ENCODE results near the gene ZNF710. TPM values are rescaled to one million over a fixed set of nuclear protein-coding genes. Genes with fewer than 3 reads are reported as not detected.

Gene ZNF710
- total RNA-seq, 2 experiments from 2014 or later, result 13.8 to 19.0 TPM

GRCh38 chr15:90033006-90033405, 31.9 kb downstream of the ZNF710 start:
- ChIA-PET CTCF (ENCODE audit: unreplicated experiment) (no interaction called here), POLR2A (interaction anchor here (0.6 to 1.3 kb wide), 2 partner anchors 17 to 20 kb away, joined by 3 to 4 read pairs; no protein-coding TSS in a partner anchor)

GRCh38 chr15:90033448-90033847, 32.3 kb downstream of the ZNF710 start:
- no peak overlapping the region for H3K4me3 ChIP-seq (ENCODE audit: low read depth, low read length, poor library complexity, severe bottlenecking)
- no peak overlapping the region for H2AFZ ChIP-seq (ENCODE audit: low read length)
- H3K9me2 ChIP-seq (ENCODE audit: insufficient read depth, low read length), result no peaks in the 10 kb centered on the region
- H3K4me1 ChIP-seq (ENCODE audit: insufficient read depth, low read length, poor library complexity, severe bottlenecking), result peaks cover 45% of the 10 kb centered on the region
- no TSS peak for BruUV-seq (replicated peaks)
- DNase-seq (ENCODE audit: low spot score), result no peak
- no peaks in the 10 kb centered on the region for H3K9me3 ChIP-seq (ENCODE audit: low read length)
- POLR2A ChIA-PET, result interaction anchor here (1.3 kb wide), 1 partner anchor 16 kb away, joined by 3 read pairs; no protein-coding TSS in a partner anchor
- no peak overlapping the region for H3K4me2 ChIP-seq (ENCODE audit: low read length)
- intact Hi-C loops (cut with micrococcal nuclease; ENCODE audit: unreplicated experiment), result no loop called here
- no peaks in the 10 kb centered on the region for H4K20me1 ChIP-seq (ENCODE audit: insufficient read depth, low read length)
- no peak for TF ChIP-seq CTCF (conservative IDR thresholded peaks at IDR 0.05; ENCODE audit: low read length)
- no peak for TF ChIP-seq EZH2phosphoT487 (IDR thresholded peaks at IDR 0.05; ENCODE audit: borderline replicate concordance, low read depth, low read length)
- CTCF ChIA-PET (ENCODE audit: unreplicated experiment), result no interaction called here
- H3K27ac ChIP-seq (ENCODE audit: low read depth, low read length, poor library complexity, severe bottlenecking), result no peak overlapping the region
- 0 out of 2 replicates have a peak, but pooled peaks cover under 1% of the 10 kb centered on the region for H3K36me3 ChIP-seq (ENCODE audit: insufficient read depth, low read length)
- H3K79me2 ChIP-seq (ENCODE audit: insufficient read depth, low read depth, low read length), result no peaks in the 10 kb centered on the region

More at GRCh38 chr15:90033006-90033405, 31.9 kb downstream of the ZNF710 start:
- no peaks in the 10 kb centered on the region for H3K9me3 ChIP-seq (ENCODE audit: low read length)
- DNase-seq (ENCODE audit: low spot score), result no peak
- H3K27ac ChIP-seq (ENCODE audit: low read depth, low read length, poor library complexity, severe bottlenecking), result no peak overlapping the region
- no peaks in the 10 kb centered on the region for H3K9me2 ChIP-seq (ENCODE audit: insufficient read depth, low read length)
- no peak overlapping the region for H3K4me2 ChIP-seq (ENCODE audit: low read length)
- no peaks in the 10 kb centered on the region for H3K79me2 ChIP-seq (ENCODE audit: insufficient read depth, low read depth, low read length)
- intact Hi-C loops (cut with micrococcal nuclease; ENCODE audit: unreplicated experiment), result no loop called here
- H4K20me1 ChIP-seq (ENCODE audit: insufficient read depth, low read length), result no peaks in the 10 kb centered on the region
- peaks cover 41% of the 10 kb centered on the region for H3K4me1 ChIP-seq (ENCODE audit: insufficient read depth, low read length, poor library complexity, severe bottlenecking)
- no TSS peak for BruUV-seq (replicated peaks)
- H3K36me3 ChIP-seq (ENCODE audit: insufficient read depth, low read length), result peaks cover 4% of the 10 kb centered on the region; the same call in 1 of the 2 replicates
- no peak overlapping the region for H3K4me3 ChIP-seq (ENCODE audit: low read depth, low read length, poor library complexity, severe bottlenecking)
- no peak overlapping the region for H2AFZ ChIP-seq (ENCODE audit: low read length)
- TF ChIP-seq CTCF (conservative IDR thresholded peaks at IDR 0.05; ENCODE audit: low read length), result no peak
- TF ChIP-seq EZH2phosphoT487 (IDR thresholded peaks at IDR 0.05; ENCODE audit: borderline replicate concordance, low read depth, low read length), result no peak

DNA sequence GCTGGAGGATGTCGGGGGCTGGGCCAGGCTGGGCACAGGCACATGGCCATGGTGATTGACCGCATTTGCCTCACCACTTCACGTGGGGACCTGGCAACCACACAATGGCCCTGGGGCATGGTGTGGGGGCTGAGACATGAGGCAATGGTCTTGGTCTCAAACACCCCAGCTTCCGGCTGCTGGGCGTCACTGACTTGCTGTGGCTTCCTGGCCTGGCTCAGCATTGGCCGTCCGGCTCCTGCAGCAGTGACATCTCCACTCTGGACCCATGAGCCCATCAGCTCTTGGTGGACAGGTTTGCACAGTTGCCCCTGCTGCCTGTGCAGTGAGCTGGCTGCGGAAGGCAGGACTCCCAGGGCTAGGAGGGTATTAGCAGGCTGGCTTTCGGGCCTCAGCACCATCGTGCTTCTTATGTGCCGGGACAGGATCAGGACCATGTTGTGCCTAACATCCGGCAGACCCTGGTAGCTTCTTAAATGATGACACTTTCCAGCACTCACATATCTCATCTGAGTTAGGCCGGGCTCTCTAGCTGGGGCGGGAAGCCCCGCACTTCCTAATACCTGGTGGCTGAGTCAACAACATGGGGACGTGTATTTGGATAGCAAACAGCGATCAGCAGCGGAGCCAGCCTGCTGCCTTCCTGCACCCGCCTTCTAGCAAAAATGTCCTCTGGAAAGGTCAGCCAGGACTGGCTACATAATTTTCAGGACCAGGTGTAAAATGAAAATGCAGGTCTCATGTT, 34.1 kb downstream of the ZNF710 start:
- no peaks in the 10 kb centered on the region for H3K9me3 ChIP-seq (ENCODE audit: low read length)
- no peaks in the 10 kb centered on the region for H3K79me2 ChIP-seq (ENCODE audit: insufficient read depth, low read depth, low read length)
- H4K20me1 ChIP-seq (ENCODE audit: insufficient read depth, low read length), result no peaks in the 10 kb centered on the region
- no peak overlapping the region for H3K27ac ChIP-seq (ENCODE audit: low read depth, low read length, poor library complexity, severe bottlenecking)
- CTCF ChIA-PET (ENCODE audit: unreplicated experiment), result no interaction called here
- no peak overlapping the region for H2AFZ ChIP-seq (ENCODE audit: low read length)
- no TSS peak for BruUV-seq (replicated peaks)
- no peak overlapping the region for H3K4me2 ChIP-seq (ENCODE audit: low read length)
- H3K36me3 ChIP-seq (ENCODE audit: insufficient read depth, low read length), result no peaks in the 10 kb centered on the region
- TF ChIP-seq CTCF (conservative IDR thresholded peaks at IDR 0.05; ENCODE audit: low read length) (no peak), EZH2phosphoT487 (IDR thresholded peaks at IDR 0.05; ENCODE audit: borderline replicate concordance, low read depth, low read length) (no peak)
- H3K4me3 ChIP-seq (ENCODE audit: low read depth, low read length, poor library complexity, severe bottlenecking), result no peak overlapping the region
- DNase-seq (ENCODE audit: low spot score), result no peak
- POLR2A ChIA-PET, result interaction anchor here (0.6 kb wide), 2 partner anchors 169 to 226 kb away, joined by 3 to 4 read pairs; no protein-coding TSS in a partner anchor
- intact Hi-C loops (cut with micrococcal nuclease; ENCODE audit: unreplicated experiment), result no loop called here
- no peaks in the 10 kb centered on the region for H3K9me2 ChIP-seq (ENCODE audit: insufficient read depth, low read length)
- peaks cover 50% of the 10 kb centered on the region for H3K4me1 ChIP-seq (ENCODE audit: insufficient read depth, low read length, poor library complexity, severe bottlenecking)

All from OCI-LY7 (cell line).